ENCODE results near the gene SOS1. TPM values are rescaled to one million over a fixed set of nuclear protein-coding genes. Genes with fewer than 3 reads are reported as not detected.
A peak's percentile ranks its signal among the peaks of the same experiment; 100 is the strongest.
"Not testable (repeated sequence)": the region's sequence is repeated elsewhere in the genome, so short reads cannot be mapped to it uniquely, and the experiment has no call there.

Gene SOS1
- total RNA-seq, 1 donor from 2014 or later = 48.2 TPM

GRCh38 chr2:39138837-39139211, 18.0 kb upstream of the SOS1 start:
- DNase-seq = no peak

- not testable (repeated sequence) for DNase-seq
Observed at GRCh38 chr2:39138187-39138836, 17.5 kb upstream of the SOS1 start.

GRCh38 chr2:39136799-39137198, 15.9 kb upstream of the SOS1 start:
- no peak for DNase-seq

GRCh38 chr2:39135690-39136259, 14.9 kb upstream of the SOS1 start:
- no peak for DNase-seq

- no peak for DNase-seq
Observed at GRCh38 chr2:39133215-39133851, 12.5 kb upstream of the SOS1 start.

- no peak for DNase-seq
Observed at GRCh38 chr2:39128919-39129391, 8.1 kb upstream of the SOS1 start.

- peak; percentile 43 for DNase-seq
Observed at GRCh38 chr2:39127973-39128372, 7.1 kb upstream of the SOS1 start.

- no peak for DNase-seq
Observed at GRCh38 chr2:39124746-39125057, 3.9 kb upstream of the SOS1 start.

GRCh38 chr2:39124000-39124745, 3.3 kb upstream of the SOS1 start:
- DNase-seq = peak; percentile 99

GRCh38 chr2:39123436-39123999, 2.7 kb upstream of the SOS1 start:
- no peak for DNase-seq

GRCh38 chr2:39121523-39122063, 742 bp upstream of the SOS1 start:
- DNase-seq = no peak

GRCh38 chr2:39120521-39120770, 405 bp downstream of the SOS1 start:
- no peak for DNase-seq

GRCh38 chr2:39119732-39120520, 925 bp downstream of the SOS1 start:
- DNase-seq = peak; percentile 86

GRCh38 chr2:39118786-39119499, 1.9 kb downstream of the SOS1 start:
- peak; percentile 27 for DNase-seq

GRCh38 chr2:39115556-39115955, 5.3 kb downstream of the SOS1 start:
- no peak for DNase-seq

GRCh38 chr2:39114771-39115170, 6.1 kb downstream of the SOS1 start:
- DNase-seq = no peak

GRCh38 chr2:39109537-39109936, 11.3 kb downstream of the SOS1 start:
- no peak for DNase-seq

- DNase-seq = no peak
Observed at GRCh38 chr2:39108377-39108776, 12.5 kb downstream of the SOS1 start.

GRCh38 chr2:39107724-39108273, 13.1 kb downstream of the SOS1 start:
- DNase-seq = no peak

GRCh38 chr2:39107156-39107555, 13.7 kb downstream of the SOS1 start:
- peak; percentile 50 for DNase-seq

Data from tongue (tissue), 2 donors.